Pancreas (tissue), 10 donors: Measurements from ENCODE around the gene FHIT. TPM values are rescaled to one million over a fixed set of nuclear protein-coding genes. Genes with fewer than 3 reads are reported as not detected.

ENCODE experiments used
- ATAC-seq, 4 donors: fragments of 200-7000 bp; cut with Tn5 transposase; one replicate each; pipeline versions ENCODE4 v1.8.0 to v1.9.1; 2020; ENCODE audit warnings: mild to moderate bottlenecking in 4 of 4, moderate library complexity in 4 of 4
- DNase-seq, 6 donors: peaks; one replicate each; pipeline ENCODE4 v3.0.0-alpha.2; 2020
- FAIRE-seq: peaks from 2 replicates; lab custom pipeline; 2012; peaks lifted over from hg19 to GRCh38; lab: Jason Lieb, UNC
- H3K27ac ChIP-seq, 4 donors: fragments of 200-600 bp; sonication (generic); 1 replicate in 3 of 4; 2 replicates in 1 of 4; pipeline versions ENCODE4 v1.5.0 to v1.8.0; 2020
- H3K27me3 ChIP-seq, 4 donors: fragments of 200-600 bp; one replicate each; pipeline ENCODE4 v1.8.0; 2021
- H3K36me3 ChIP-seq, 3 donors: fragments of 200-600 bp; sonication (generic) in 1 of 3; one replicate each; pipeline versions ENCODE4 v1.5.0 to v1.8.0; 2020 to 2021
- H3K4me1 ChIP-seq, 3 donors: fragments of 200-600 bp; one replicate each; pipeline ENCODE4 v1.8.0; 2021
- H3K4me3 ChIP-seq, 4 donors: fragments of 200-600 bp; sonication (generic) in 2 of 4; one replicate each; pipeline versions ENCODE4 v1.5.0 to v1.8.0; 2020 to 2021
- H3K9me3 ChIP-seq, 4 donors: fragments of 200-600 bp; one replicate each; pipeline ENCODE4 v1.8.0; 2021
- CTCF ChIP-seq, 4 donors: fragments of 200-600 bp; sonication (generic) in 3 of 4; IDR thresholded peaks; one replicate each; pipeline versions ENCODE4 v1.5.0 to v1.8.0; 2021; ENCODE audit warnings: antibody characterized with exemption in 4 of 4
- WGBS, 2 donors: extraction: QIAGEN DNeasy Blood & Tissue Kit; methylation state at CpG; one replicate each; pipeline ENCODE4 v1.1.7; 2013; 5-methylcytosine and 5-hydroxymethylcytosine counted together
- intact Hi-C, 3 donors: fragments of 100-400 bp; cut with DNase I; formaldehyde crosslinking; loops; one replicate each; pipeline versions ENCODE4 v1.11.1 to v1.14.2; 2022
- polyA plus RNA-seq, 2 donors: library from polyadenylated mRNA; stranded (reverse); fragments of 200-250 nt; gene quantifications; one replicate each; pipeline ENCODE4 v1.2.3, GENCODE V29; 2013
- total RNA-seq, 6 donors: library from RNA; stranded (reverse); fragmentation: NEBNext Ultra II Directional in 4 of 6; extraction: Animal tissue kit (Norgen Biotek cat#: 25700) in 4 of 6; gene quantifications; one replicate each; pipeline versions ENCODE4 v1.2.1 to v1.2.4, GENCODE V29; 2021 to 2023
- donor health status: healthy with polysubstance abuse.
- donor health status: DM: no; HTN: no; CAD: no; lungs with moderate emphysema.
- donor health status: DM: no; HTN: no; CAD: no.
- donor health status: control.
- donor health status: control.
- donor health status: Bipolar disorder and iron deficiency.
- donor health status: DM: yes; HTN: yes; CAD: no.
- donor health status: DM: no; HTN: no; CAD: no.
- donor health status: DM: no; HTN: no; CAD: no.
- donor health status: DM: yes; HTN: yes; CAD: no.

Gene FHIT
- total and polyA plus RNA-seq, 8 donors = 4.8 to 15.7 (median 8.0) TPM

- Histone ChIP-seq H3K36me3 (no peaks in the 10 kb centered on the region), H3K27me3 (no peaks in the 10 kb centered on the region), H3K9me3 (no peaks in the 10 kb centered on the region), H3K27ac (no peak overlapping the region), H3K4me1 (peaks cover 0 to 7% (median 0%) of the 10 kb centered on the region in 3 donors), H3K4me3 (no peak overlapping the region)
- FAIRE-seq (no peak), DNase-seq (no peak), ATAC-seq (peak in 2 of 4 donors; percentile 53 to 54)
- no peak for TF ChIP-seq CTCF (IDR thresholded peaks at IDR 0.05)
- WGBS, 2 donors = 29 to 32% methylated on average over 6 of the region's 6 CpGs
- intact Hi-C loops = no loop called here
Observed at GRCh38 chr3:59759298-59760031, 1491.8 kb downstream of the FHIT start.

- no peak overlapping the region for H3K27ac ChIP-seq
- no peaks in the 10 kb centered on the region for H3K9me3 ChIP-seq
- DNase-seq (no peak), ATAC-seq (no peak), FAIRE-seq (no peak)
- WGBS, 2 donors = 90 to 97% methylated on average over 1 of the region's 1 CpG
- H3K4me3 ChIP-seq = no peak overlapping the region
- no peaks in the 10 kb centered on the region for H3K27me3 ChIP-seq
- H3K4me1 ChIP-seq = peaks cover 0 to 7% (median 0%) of the 10 kb centered on the region in 3 donors
- H3K36me3 ChIP-seq = no peaks in the 10 kb centered on the region
- intact Hi-C loops = no loop called here
- no peak for TF ChIP-seq CTCF (IDR thresholded peaks at IDR 0.05)
Observed at GRCh38 chr3:59758672-59759071, 1492.6 kb downstream of the FHIT start.

GRCh38 chr3:59756934-59757333 lies 1494.3 kb downstream of the FHIT start:
- intact Hi-C loops = no loop called here
- ATAC-seq (no peak), DNase-seq (no peak), FAIRE-seq (no peak)
- Histone ChIP-seq H3K9me3 (no peaks in the 10 kb centered on the region), H3K27me3 (no peaks in the 10 kb centered on the region), H3K4me1 (peaks cover 0 to 7% (median 0%) of the 10 kb centered on the region in 3 donors), H3K4me3 (no peak overlapping the region), H3K27ac (no peak overlapping the region), H3K36me3 (no peaks in the 10 kb centered on the region)
- 81 to 86% methylated on average over 5 of the region's 5 CpGs for WGBS, 2 donors
- no peak for TF ChIP-seq CTCF (IDR thresholded peaks at IDR 0.05)

- no peaks in the 10 kb centered on the region for H3K9me3 ChIP-seq
- ATAC-seq (no peak), FAIRE-seq (no peak), DNase-seq (no peak)
- no peaks in the 10 kb centered on the region for H3K27me3 ChIP-seq
- peaks cover 0 to 7% (median 0%) of the 10 kb centered on the region in 3 donors for H3K4me1 ChIP-seq
- no peak overlapping the region for H3K27ac ChIP-seq
- WGBS, 2 donors = 91 to 96% methylated on average over 4 of the region's 4 CpGs
- H3K36me3 ChIP-seq = no peaks in the 10 kb centered on the region
- intact Hi-C loops = no loop called here
- TF ChIP-seq CTCF (IDR thresholded peaks at IDR 0.05) = no peak
- H3K4me3 ChIP-seq = no peak overlapping the region
Observed at GRCh38 chr3:59754456-59755129, 1496.7 kb downstream of the FHIT start.
